Prostate gland (tissue), 2 donors: ENCODE data around the gene CHP2.

Experiments used
- POLR2A ChIP-seq: fragments of 450-650 bp; IDR thresholded peaks from one replicate; pipeline ENCODE4 v1.6.1; 2016; ENCODE audit warnings: antibody characterized with exemption, mild to moderate bottlenecking
- TF ChIP-seq, protein P1 (sequence below), 4 experiments: fragments of 200-600 bp in 2 of 4; fragments of 450-650 bp in 2 of 4; sonication (generic) in 2 of 4; IDR thresholded peaks; 1 replicate in 3 of 4; 2 replicates in 1 of 4; pipeline ENCODE4 v1.5.1; 2016 to 2019; ENCODE audit warnings: antibody characterized with exemption in 4 of 4, mild to moderate bottlenecking in 2 of 4, moderate library complexity in 2 of 4

DNA sequence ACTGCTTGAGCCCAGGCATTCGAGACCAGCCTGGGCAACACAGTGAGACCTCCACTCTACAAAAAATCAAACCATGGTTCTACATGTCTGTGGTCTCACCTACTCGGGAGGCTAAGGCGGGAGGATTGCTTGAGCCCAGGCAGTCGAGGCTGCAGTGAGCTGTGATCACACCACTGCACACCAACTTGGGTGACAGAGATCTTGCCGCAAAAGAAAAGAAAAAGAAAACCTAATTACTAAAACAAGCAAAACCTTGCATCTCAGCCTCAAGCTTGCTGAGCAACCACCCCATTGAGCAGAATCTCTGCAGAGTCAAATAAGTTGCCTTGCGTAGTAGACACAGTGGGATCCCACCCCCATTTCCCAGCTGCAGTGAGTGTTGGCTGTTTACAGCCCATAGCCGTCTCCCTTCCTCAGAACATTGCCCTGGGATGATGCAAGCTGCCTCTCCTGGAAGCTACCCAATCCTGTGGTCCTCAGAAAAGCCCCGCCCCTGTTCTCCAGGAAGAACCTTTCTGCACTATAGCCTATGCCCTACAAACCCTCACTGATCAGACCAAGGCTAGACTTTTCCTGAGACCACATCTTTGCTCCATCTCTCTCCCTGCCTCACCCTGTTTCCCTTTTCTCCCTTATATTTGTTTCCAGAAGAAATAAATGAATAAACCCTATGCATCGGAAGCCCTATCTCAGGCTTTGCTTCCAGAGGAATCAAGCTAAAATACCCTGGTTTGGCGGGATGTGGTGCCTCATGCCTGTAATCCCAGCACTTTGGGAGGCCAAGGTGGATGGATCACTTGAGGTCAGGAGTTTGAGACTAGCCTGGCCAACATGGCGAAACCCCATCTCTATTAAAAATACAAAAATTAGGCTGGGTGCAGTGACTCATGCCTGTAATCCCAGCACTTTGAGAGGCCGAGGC lies 25.1 kb upstream of the CHP2 start:
- TF ChIP-seq, protein P1, sequence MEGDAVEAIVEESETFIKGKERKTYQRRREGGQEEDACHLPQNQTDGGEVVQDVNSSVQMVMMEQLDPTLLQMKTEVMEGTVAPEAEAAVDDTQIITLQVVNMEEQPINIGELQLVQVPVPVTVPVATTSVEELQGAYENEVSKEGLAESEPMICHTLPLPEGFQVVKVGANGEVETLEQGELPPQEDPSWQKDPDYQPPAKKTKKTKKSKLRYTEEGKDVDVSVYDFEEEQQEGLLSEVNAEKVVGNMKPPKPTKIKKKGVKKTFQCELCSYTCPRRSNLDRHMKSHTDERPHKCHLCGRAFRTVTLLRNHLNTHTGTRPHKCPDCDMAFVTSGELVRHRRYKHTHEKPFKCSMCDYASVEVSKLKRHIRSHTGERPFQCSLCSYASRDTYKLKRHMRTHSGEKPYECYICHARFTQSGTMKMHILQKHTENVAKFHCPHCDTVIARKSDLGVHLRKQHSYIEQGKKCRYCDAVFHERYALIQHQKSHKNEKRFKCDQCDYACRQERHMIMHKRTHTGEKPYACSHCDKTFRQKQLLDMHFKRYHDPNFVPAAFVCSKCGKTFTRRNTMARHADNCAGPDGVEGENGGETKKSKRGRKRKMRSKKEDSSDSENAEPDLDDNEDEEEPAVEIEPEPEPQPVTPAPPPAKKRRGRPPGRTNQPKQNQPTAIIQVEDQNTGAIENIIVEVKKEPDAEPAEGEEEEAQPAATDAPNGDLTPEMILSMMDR (IDR thresholded peaks at IDR 0.05) = no peak
- TF ChIP-seq POLR2A = no peak
